B cell (primary cell): Measurements from ENCODE around the gene SNX32. TPM values are rescaled to one million over a fixed set of nuclear protein-coding genes. Genes with fewer than 3 reads are reported as not detected.

Experiments
- ATAC-seq: fragments of 200-7000 bp; cut with Tn5 transposase; one replicate; pipeline ENCODE4 v1.10.0; 2021; ENCODE audit warnings: low read depth, mild to moderate bottlenecking, moderate number of reproducible peaks, moderate library complexity
- CTCF ChIA-PET: fragments of 350-600 bp; sonication (Branson Sonifier 250); formaldehyde crosslinking; loops from one replicate; lab custom pipeline; 2021; ENCODE audit warnings: antibody characterized with exemption, inconsistent platforms; lab: Charles Lee
- POLR2A ChIA-PET: fragments of 350-600 bp; sonication (Branson Sonifier 250); formaldehyde crosslinking; loops from one replicate; lab custom pipeline; 2021; ENCODE audit warnings: antibody characterized with exemption; lab: Charles Lee
- DNase-seq: peaks from one replicate; pipeline ENCODE4 v3.0.0; 2013
- H2AFZ ChIP-seq: 2 replicates; pipeline ENCODE4 v1.6.1; 2012; ENCODE audit warnings: mild to moderate bottlenecking, low read depth, low read length; ENCODE audit not compliant: insufficient read depth, poor library complexity, severe bottlenecking
- H3K27ac ChIP-seq, 2 donors: 1 replicate in 1 of 2; 2 replicates in 1 of 2; pipeline ENCODE4 v1.5.1; 2012 to 2013; ENCODE audit warnings: low read length in 2 of 2, mild to moderate bottlenecking in 2 of 2, moderate library complexity in 1 of 2
- H3K27me3 ChIP-seq, 4 experiments: fragments of 200-600 bp in 1 of 4; sonication (generic) in 1 of 4; replicated peaks in 1 of 4; 1 replicate in 2 of 4; 2 replicates in 2 of 4; pipeline versions ENCODE4 v1.6.1 to v1.7.0; 2013 to 2016; ENCODE audit warnings: low read length in 3 of 4, mild to moderate bottlenecking in 2 of 4, mixed read lengths in 1 of 4, moderate library complexity in 1 of 4; ENCODE audit not compliant: insufficient read depth in 4 of 4, control insufficient read depth in 3 of 4; ENCODE audit errors: control extremely low read depth in 1 of 4
- H3K36me3 ChIP-seq, 2 experiments: replicated peaks in 1 of 2; 1 replicate in 1 of 2; 2 replicates in 1 of 2; pipeline versions ENCODE4 v1.6.1 to v1.7.1; 2013; ENCODE audit warnings: low read length in 1 of 2; ENCODE audit not compliant: insufficient read depth in 2 of 2, control insufficient read depth in 1 of 2; ENCODE audit errors: control extremely low read depth in 1 of 2, extremely low read depth in 1 of 2
- H3K4me1 ChIP-seq, 2 donors: fragments of 200-600 bp in 1 of 2; sonication (generic) in 1 of 2; 1 replicate in 1 of 2; 2 replicates in 1 of 2; pipeline versions ENCODE4 v1.5.1 to v1.6.1; 2013 to 2017; ENCODE audit warnings: low read length in 2 of 2; ENCODE audit not compliant: control insufficient read depth in 2 of 2, insufficient read depth in 2 of 2
- H3K4me2 ChIP-seq: replicated peaks from 2 replicates; pipeline ENCODE3; 2012; ENCODE audit warnings: mild to moderate bottlenecking, low read depth, low read length; ENCODE audit not compliant: poor library complexity, severe bottlenecking
- H3K4me3 ChIP-seq, 5 experiments: fragments of 200-600 bp in 1 of 5; sonication (generic) in 1 of 5; 1 replicate in 3 of 5; 2 replicates in 2 of 5; pipeline versions ENCODE4 v1.5.1 to v1.7.0; 2011 to 2016; ENCODE audit warnings: low read length in 4 of 5, mild to moderate bottlenecking in 4 of 5, low read depth in 2 of 5, control low read depth in 1 of 5, moderate library complexity in 1 of 5; ENCODE audit not compliant: insufficient read depth in 1 of 5; ENCODE audit errors: control extremely low read depth in 1 of 5, extremely low read depth in 1 of 5
- H3K79me2 ChIP-seq: fragments of 200-600 bp; sonication (generic); one replicate; pipeline ENCODE4 v1.6.0; 2016; ENCODE audit warnings: low read length; ENCODE audit not compliant: control insufficient read depth, insufficient read depth
- H3K9ac ChIP-seq: fragments of 200-600 bp; sonication (generic); 2 replicates; pipeline ENCODE4 v1.6.1; 2017; ENCODE audit warnings: mild to moderate bottlenecking, low read length, moderate library complexity
- H3K9me3 ChIP-seq, 3 donors: one replicate each; pipeline versions ENCODE4 v1.6.1 to v1.7.1; 2013; ENCODE audit warnings: low read length in 2 of 3; ENCODE audit not compliant: control insufficient read depth in 2 of 3, insufficient read depth in 1 of 3; ENCODE audit errors: control extremely low read depth in 1 of 3
- H4K20me1 ChIP-seq: 2 replicates; pipeline ENCODE4 v1.6.0; 2012; ENCODE audit warnings: mild to moderate bottlenecking, low read length; ENCODE audit not compliant: insufficient read depth, control insufficient read depth, poor library complexity, severe bottlenecking
- H3K27ac Mint-ChIP-seq: one replicate; pipeline ENCODE4 v1.8.0; 2021; ENCODE audit warnings: mixed read lengths
- H3K27me3 Mint-ChIP-seq: one replicate; pipeline ENCODE4 v1.8.0; 2021; ENCODE audit warnings: mixed read lengths
- H3K4me1 Mint-ChIP-seq: one replicate; pipeline ENCODE4 v1.8.0; 2021; ENCODE audit warnings: mixed read lengths
- H3K4me3 Mint-ChIP-seq: one replicate; pipeline ENCODE4 v1.8.0; 2021; ENCODE audit warnings: mixed read lengths
- H3K9me3 Mint-ChIP-seq: one replicate; pipeline ENCODE4 v1.8.0; 2022; ENCODE audit warnings: mixed read lengths; ENCODE audit not compliant: insufficient read depth
- CTCF ChIP-seq: fragments of 200-600 bp; IDR thresholded peaks from one replicate; pipeline ENCODE4 v1.8.0; 2022; ENCODE audit warnings: antibody characterized with exemption, mild to moderate bottlenecking
- EZH2 ChIP-seq: IDR thresholded peaks from 2 replicates; pipeline ENCODE4 v1.6.1; 2012; ENCODE audit warnings: borderline replicate concordance, low read depth, mild to moderate bottlenecking, moderate library complexity, low read length; ENCODE audit not compliant: insufficient read depth, poor library complexity, severe bottlenecking
- WGBS: methylation state at CpG from one replicate; pipeline ENCODE4 v1.1.5; 2013; ENCODE audit warnings: missing lambda C conversion rate; ENCODE audit not compliant: insufficient coverage; 5-methylcytosine and 5-hydroxymethylcytosine counted together
- intact Hi-C: fragments of 100-400 bp; cut with micrococcal nuclease; formaldehyde crosslinking; loops from one replicate; pipeline ENCODE4 v1.10.0; 2022
- polyA plus RNA-seq: library from polyadenylated mRNA; depleted of rRNA; stranded (reverse); fragments of >200 nt; gene quantifications from 2 replicates; pipeline ENCODE4 v1.2.3, GENCODE V29; 2012
- total RNA-seq, 2 donors: library from RNA; stranded (reverse); fragments of 120-200 nt in 1 of 2; gene quantifications; 1 replicate in 1 of 2; 2 replicates in 1 of 2; pipeline versions ENCODE4 v1.2.3 to v1.2.4, GENCODE V29; 2013 to 2022

SNX32 gene
- total and polyA plus RNA-seq, 2 donors (not counting 1 experiment from before 2014, with no cell fraction given): 0.57 to 0.89 TPM

GRCh38 chr11:65787649-65788622 lies 45.8 kb upstream of the SNX32 start:
- DNase-seq (peak; percentile 55), ATAC-seq (no peak)
- Histone ChIP-seq H3K79me2 (no peaks in the 10 kb centered on the region), H3K9ac (peak overlapping the region; percentile 56), H3K36me3 (no peaks in the 10 kb centered on the region), H3K4me3 (peak overlapping the region in 4 of 5 experiments; percentile 8 to 55 (median 41)), H3K9me3 (peaks cover 0 to 19% (median 0%) of the 10 kb centered on the region in 3 donors), H4K20me1 (no peaks in the 10 kb centered on the region), H3K4me2 (peak overlapping the region; percentile 84), H2AFZ (peak overlapping the region; percentile 36), H3K27ac (no peak overlapping the region), H3K4me1 (peaks cover 26 to 43% of the 10 kb centered on the region in 2 donors), H3K27me3 (peaks cover 0 to 58% (median 26%) of the 10 kb centered on the region in 4 experiments)
- TF ChIP-seq EZH2 (no peak), CTCF (no peak)
- H3K27ac Mint-ChIP-seq: peak overlapping the region; percentile 86
- peaks cover 48% of the 10 kb centered on the region for H3K4me1 Mint-ChIP-seq
- WGBS: 5% methylated on average over 58 of the region's 64 CpGs
- H3K4me3 Mint-ChIP-seq: peak overlapping the region; percentile 90
- intact Hi-C loops: no loop called here
- ChIA-PET CTCF (interaction anchor here (0.7 to 7.2 kb wide), 3 partner anchors 7 to 29 kb away, joined by 3 to 48 read pairs (median 35); partner anchors contain the start of gene AP5B1), POLR2A (interaction anchor here (0.7 kb wide), 1 partner anchor 8 kb away, joined by 3 read pairs; no protein-coding TSS in a partner anchor)
- no peaks in the 10 kb centered on the region for H3K9me3 Mint-ChIP-seq
- H3K27me3 Mint-ChIP-seq: peaks cover 6% of the 10 kb centered on the region
